GM12878 (cell line): ENCODE results near the gene ARHGAP15. TPM values are rescaled to one million over a fixed set of nuclear protein-coding genes. Genes with fewer than 3 reads are reported as not detected.

Source experiments
- ATAC-seq: fragments of 200-7000 bp; cut with Tn5 transposase; 3 replicates; pipeline ENCODE4 v1.9.1; 2020; ENCODE audit warnings: mild to moderate bottlenecking, moderate library complexity
- BruUV-seq: library from RNA; stranded (reverse); fragments of 400-500 nt; replicated peaks from 2 replicates; lab custom pipeline; 2021; lab: Mats Ljungman, UMichigan
- CTCF ChIA-PET: fragments of 300-600 bp; sonication (Branson Sonifier 250); formaldehyde crosslinking; extraction: SDS; loops from one replicate; lab custom pipeline; 2021; ENCODE audit warnings: inconsistent platforms; lab: Yijun Ruan, JAX
- POLR2A ChIA-PET: fragments of 350-600 bp; formaldehyde crosslinking; extraction: SDS; loops from one replicate; lab custom pipeline; 2021; ENCODE audit warnings: inconsistent platforms; lab: Charles Lee
- RAD21 ChIA-PET: fragments of 300-600 bp; sonication (Branson Sonifier 250); formaldehyde crosslinking; loops from one replicate; lab custom pipeline; 2023; ENCODE audit warnings: antibody characterized with exemption; ENCODE audit not compliant: unreplicated experiment; lab: Charles Lee
- SMC1A ChIA-PET: fragments of 300-600 bp; sonication (Branson Sonifier 250); formaldehyde crosslinking; loops from one replicate; lab custom pipeline; 2023; ENCODE audit not compliant: unreplicated experiment, uncharacterized antibody; lab: Charles Lee
- DNase-seq: peaks from one replicate; pipeline ENCODE4 v3.0.0-alpha.2; 2011; ENCODE audit warnings: low read depth, low spot score
- FAIRE-seq: peaks from 3 replicates; lab custom pipeline; 2011; peaks lifted over from hg19 to GRCh38; lab: Jason Lieb, UNC
- H2AFZ ChIP-seq: 2 replicates; pipeline ENCODE4 v1.6.0; 2011; ENCODE audit warnings: low read depth, low read length, control low read depth; ENCODE audit not compliant: control insufficient read depth
- H3K27ac ChIP-seq: 2 replicates; pipeline ENCODE4 v1.5.1; 2011; ENCODE audit warnings: control low read depth; ENCODE audit not compliant: control insufficient read depth, insufficient read depth
- H3K27me3 ChIP-seq, 2 experiments: replicated peaks in 1 of 2; 2 replicates each; pipeline versions ENCODE4 v1.6.0 to v1.6.1; 2011; ENCODE audit warnings: low read length in 1 of 2; ENCODE audit not compliant: control insufficient read depth in 2 of 2, insufficient read depth in 2 of 2
- H3K36me3 ChIP-seq, 2 experiments: 2 replicates each; pipeline ENCODE4 v1.5.1; 2011; ENCODE audit warnings: low read length in 1 of 2; ENCODE audit not compliant: control insufficient read depth in 2 of 2, insufficient read depth in 2 of 2
- H3K4me1 ChIP-seq: 2 replicates; pipeline ENCODE4 v1.6.1; 2011; ENCODE audit warnings: mild to moderate bottlenecking, low read length, moderate library complexity, mixed read lengths; ENCODE audit not compliant: control insufficient read depth, insufficient read depth
- H3K4me2 ChIP-seq: 2 replicates; pipeline ENCODE4 v1.6.0; 2011; ENCODE audit warnings: control low read depth; ENCODE audit not compliant: control insufficient read depth, insufficient read depth
- H3K4me3 ChIP-seq: fragments of 200-600 bp; sonication (generic); 2 replicates; pipeline ENCODE4 v1.5.1; 2016
- H3K79me2 ChIP-seq: 2 replicates; pipeline ENCODE4 v1.6.0; 2011; ENCODE audit warnings: low read length; ENCODE audit not compliant: control insufficient read depth, insufficient read depth
- H3K9ac ChIP-seq: 2 replicates; pipeline ENCODE4 v1.8.0; 2011; ENCODE audit warnings: low read length, control low read depth, mixed read lengths; ENCODE audit not compliant: control insufficient read depth, insufficient read depth
- H3K9me3 ChIP-seq: replicated peaks from 3 replicates; pipeline ENCODE4 v1.5.1; 2011; ENCODE audit warnings: mild to moderate bottlenecking, low read length; ENCODE audit not compliant: control insufficient read depth, insufficient read depth
- H4K20me1 ChIP-seq: 2 replicates; pipeline ENCODE4 v1.6.0; 2011; ENCODE audit not compliant: control insufficient read depth, insufficient read depth
- BACH1 ChIP-seq: fragments of 450-650 bp; IDR thresholded peaks from 2 replicates; pipeline ENCODE4 v1.6.1; 2017; ENCODE audit warnings: mild to moderate bottlenecking, borderline replicate concordance
- BCL11A ChIP-seq: IDR thresholded peaks from 2 replicates; pipeline ENCODE4 v1.6.1; 2011; ENCODE audit warnings: low read depth, low read length
- CBX3 ChIP-seq: fragments of 200-600 bp; sonication (generic); IDR thresholded peaks from 2 replicates; pipeline ENCODE4 v1.6.1; 2016; ENCODE audit warnings: low read depth, borderline replicate concordance
- CREB1 ChIP-seq: IDR thresholded peaks from 2 replicates; pipeline ENCODE4 v1.6.1; 2012; ENCODE audit warnings: low read depth, mild to moderate bottlenecking, inconsistent platforms
- NFYA ChIP-seq: IDR thresholded peaks from 2 replicates; pipeline ENCODE4 v1.6.1; 2011; ENCODE audit warnings: low read depth, mild to moderate bottlenecking, low read length, improper control_type of control experiment, borderline replicate concordance
- NFYB ChIP-seq: IDR thresholded peaks from 2 replicates; pipeline ENCODE4 v1.6.1; 2011; ENCODE audit warnings: low read depth, mild to moderate bottlenecking, low read length, improper control_type of control experiment, moderate library complexity; ENCODE audit not compliant: insufficient read depth
- ZBTB11 ChIP-seq: fragments of 450-650 bp; formaldehyde crosslinking; IDR thresholded peaks from 2 replicates; pipeline ENCODE4 v1.5.0; 2022; ENCODE audit warnings: mild to moderate bottlenecking, missing genetic modification characterization
- WGBS: methylation state at CpG from one replicate; pipeline ENCODE4 v1.1.6; 2016; ENCODE audit warnings: low lambda C conversion rate; ENCODE audit not compliant: insufficient replicate concordance, insufficient coverage; ENCODE audit errors: missing lambda C conversion rate; 5-methylcytosine and 5-hydroxymethylcytosine counted together
- in situ Hi-C: fragments of 300-500 bp; cut with MboI; formaldehyde crosslinking; loops from 9 replicates; pipeline ENCODE4 v1.14.3; 2018; ENCODE audit warnings: mixed read lengths
- intact Hi-C: fragments of 100-400 bp; cut with micrococcal nuclease; formaldehyde crosslinking; loops from one replicate; pipeline ENCODE4 v1.14.2; 2022; ENCODE audit not compliant: unreplicated experiment
- polyA plus RNA-seq, 11 experiments: library from polyadenylated mRNA; depleted of rRNA in 4 of 11; unstranded in 6 of 11; stranded (reverse) in 5 of 11; fragments of >200 nt; fragmentation: Nextera tagmentation in 4 of 11; fragmentation: Illumina TruSeq in 1 of 11; extraction: Ambion mirVana in 4 of 11; extraction: Trizol in 1 of 11; gene quantifications; 1 replicate in 1 of 11; 2 replicates in 10 of 11; pipeline versions ENCODE4 v1.2.1 to v1.2.3, GENCODE V29; 2011 to 2016; ENCODE audit warnings: inconsistent platforms in 2 of 11, missing spikeins in 2 of 11, low read depth in 1 of 11
- total RNA-seq, 4 experiments: library from RNA; depleted of rRNA in 3 of 4; stranded (reverse); fragments of >200 nt in 3 of 4; fragmentation: Illumina TruSeq in 1 of 4; extraction: Trizol in 1 of 4; gene quantifications; 2 replicates each; pipeline versions ENCODE4 v1.2.1 to v1.2.3, GENCODE V29; 2013 to 2021

ARHGAP15 gene
- total and polyA plus RNA-seq, 10 of the 15 experiments (the other 5 are each of a cell fraction or from before 2014, with no cell fraction given) = 38.0 to 92.6 (median 66.7) TPM

GRCh38 chr2:143579456-143579855 lies 450.2 kb downstream of the ARHGAP15 start:
- no peak for FAIRE-seq

More at GRCh38 chr2:143579456-143579855, 450.2 kb downstream of the ARHGAP15 start:
- ChIA-PET POLR2A (interaction anchor here (0.6 kb wide), 1 partner anchor 785 kb away, joined by 5 read pairs; no protein-coding TSS in a partner anchor), SMC1A (interaction anchor here (1.1 to 2.1 kb wide), 2 partner anchors 8 to 11 kb away, joined by 5 to 6 read pairs; no protein-coding TSS in a partner anchor), RAD21 (no interaction called here), CTCF (interaction anchor here (0.7 to 0.8 kb wide), 2 partner anchors 22 to 120 kb away, joined by 3 read pairs; no protein-coding TSS in a partner anchor)
- Histone ChIP-seq H3K27me3 (no peaks in the 10 kb centered on the region), H3K79me2 (no peaks in the 10 kb centered on the region), H3K9ac (no peak overlapping the region), H3K9me3 (no peaks in the 10 kb centered on the region), H3K4me2 (no peak overlapping the region), H3K4me3 (no peak overlapping the region), H4K20me1 (no peaks in the 10 kb centered on the region), H3K27ac (no peak overlapping the region), H2AFZ (no peak overlapping the region), H3K4me1 (no peaks in the 10 kb centered on the region), H3K36me3 (no peaks in the 10 kb centered on the region)
- DNase-seq = no peak
- 99% methylated on average over 4 of the region's 4 CpGs for WGBS
- in situ Hi-C loops = no loop called here
- TF ChIP-seq NFYA (no peak), ZBTB11 (no peak), BACH1 (no peak), CREB1 (no peak), BCL11A (no peak), CBX3 (no peak), NFYB (no peak)
- ATAC-seq = no peak
- BruUV-seq = no TSS peak
- intact Hi-C loops = no loop called here
